UCSD-AML1 (cell line): Measurements from ENCODE around the gene SLC13A3.

Experiments
- DNase-seq: peaks from one replicate; lab custom pipeline; 2025; ENCODE audit not compliant: unreplicated experiment; lab: John Stamatoyannopoulos, UW

SLC13A3 gene

DNA sequence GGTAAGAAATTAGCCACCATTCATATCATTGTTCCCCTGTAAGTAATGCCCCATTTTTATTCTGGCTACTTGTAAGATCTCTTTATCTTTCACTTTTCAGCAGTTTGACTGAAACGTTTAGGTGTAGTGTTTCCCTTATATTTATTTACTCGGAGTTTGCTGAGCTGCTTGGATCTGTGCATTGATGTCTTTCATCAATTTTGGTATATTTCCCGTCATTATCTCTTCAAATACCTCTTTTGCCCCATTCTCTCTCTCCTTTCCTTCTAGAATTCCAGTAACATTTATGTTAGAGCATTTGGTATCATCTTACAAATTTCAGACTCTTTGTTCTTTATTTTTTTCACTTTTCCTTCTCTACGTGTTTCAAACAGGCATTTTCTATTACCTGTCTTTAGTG lies 9.2 kb upstream of the SLC13A3 start:
- no peak for DNase-seq

DNA sequence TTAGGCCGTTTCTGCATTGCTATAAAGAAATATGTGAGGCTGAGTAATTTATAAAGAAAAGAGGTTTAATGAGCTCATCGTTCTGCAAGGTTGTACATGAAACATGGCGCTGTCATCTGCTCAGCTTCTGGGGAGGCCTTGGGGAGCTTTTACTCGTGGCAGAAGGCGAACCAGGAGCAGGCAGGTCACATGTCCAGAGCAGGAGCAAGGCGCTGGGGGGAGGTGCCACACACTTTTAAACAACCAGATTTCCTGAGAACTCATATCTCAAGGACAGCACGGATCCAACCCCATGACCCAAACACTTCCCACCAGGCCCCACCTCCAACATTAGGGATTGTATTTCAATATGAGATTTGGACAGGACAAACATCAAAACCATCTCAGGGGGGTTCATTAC lies 6.4 kb upstream of the SLC13A3 start:
- no peak for DNase-seq

DNA sequence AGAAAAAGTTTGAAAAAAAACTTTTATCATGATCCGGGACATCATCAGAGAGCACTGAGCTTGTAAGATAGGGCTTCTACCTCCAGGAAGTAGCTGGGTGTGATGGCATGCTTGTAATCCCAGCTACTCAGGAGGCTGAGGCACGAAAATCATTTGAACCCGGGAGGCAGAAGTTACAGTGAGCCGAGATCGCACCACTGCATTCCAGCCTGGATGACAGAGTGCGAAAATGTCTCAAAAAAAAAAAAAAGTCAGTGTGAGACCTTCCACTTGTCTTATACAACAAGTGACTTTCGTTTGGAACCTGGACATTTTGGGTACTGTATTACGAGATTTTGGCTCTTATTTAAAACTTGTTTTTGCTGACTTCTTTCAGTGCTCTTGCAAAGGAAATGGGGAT lies 5.9 kb upstream of the SLC13A3 start:
- DNase-seq, result no peak

DNA sequence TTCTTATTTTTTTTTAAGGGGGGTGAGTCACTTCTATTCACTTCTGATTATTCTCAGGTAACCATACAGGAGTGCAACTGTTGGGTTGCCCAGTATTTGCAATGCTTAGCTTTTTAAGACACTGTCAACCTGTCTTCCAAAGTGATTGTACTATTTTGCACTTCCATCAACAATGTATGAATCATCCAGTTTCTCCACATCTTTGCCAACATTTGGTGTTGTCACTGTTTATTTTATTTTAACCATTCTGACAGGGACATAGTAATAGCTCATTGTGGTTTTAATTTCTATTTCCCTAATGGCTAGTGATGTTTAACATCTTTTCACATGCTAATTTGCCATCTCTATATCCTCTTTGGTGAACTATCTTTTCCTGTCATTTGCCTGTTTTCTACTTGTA lies 1.4 kb upstream of the SLC13A3 start:
- no peak for DNase-seq

DNA sequence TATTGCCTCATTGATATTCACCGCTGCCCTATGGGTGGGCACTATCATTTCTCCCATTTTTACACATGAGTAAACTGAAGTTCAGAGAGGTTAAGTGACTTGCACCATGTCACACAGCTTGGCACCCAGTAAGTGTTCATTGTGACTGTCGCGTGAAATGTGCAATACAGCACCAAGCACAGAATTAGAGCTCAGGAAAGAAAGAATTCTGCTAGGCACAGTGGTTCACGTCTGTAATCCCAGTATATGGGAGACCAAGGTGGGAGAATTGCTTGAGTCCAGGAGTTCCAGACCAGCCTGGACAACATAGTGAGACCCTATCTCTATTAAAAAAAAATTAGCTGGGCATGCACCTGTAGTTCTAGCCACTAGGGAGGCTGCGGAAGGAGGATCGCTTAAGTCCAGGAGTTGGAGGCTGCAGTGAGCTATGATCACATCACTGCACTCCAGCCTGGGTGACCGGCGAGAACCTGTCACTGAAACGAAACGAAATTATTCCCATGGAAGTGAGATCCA lies 626 bp downstream of the SLC13A3 start:
- no peak for DNase-seq

DNA sequence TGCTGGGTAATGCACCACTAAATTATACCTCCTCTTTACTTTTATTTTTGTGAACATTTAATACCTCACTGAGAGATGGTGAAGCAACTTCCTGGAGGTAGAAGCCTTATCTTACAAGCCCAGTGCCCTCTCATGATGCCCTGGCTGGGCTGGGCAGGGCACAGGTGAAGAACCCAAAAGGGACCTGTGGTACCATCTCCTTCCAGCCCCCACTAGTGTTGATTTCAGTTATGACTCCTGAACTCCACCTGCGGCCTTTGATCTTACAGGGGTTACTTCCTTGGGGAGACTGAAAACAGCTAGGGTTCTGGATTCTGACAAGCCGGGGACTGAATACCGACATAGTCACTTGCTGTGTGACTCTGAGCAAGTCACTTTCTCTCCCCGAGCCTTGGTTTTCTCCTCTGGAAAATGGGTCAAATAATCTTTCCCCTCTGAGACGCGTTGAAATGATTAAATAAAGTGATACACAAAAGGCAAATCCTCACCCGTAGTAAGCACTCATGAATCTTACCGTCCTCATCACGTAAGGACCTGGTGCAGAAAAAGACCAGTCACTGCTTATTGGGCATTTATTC lies 1.2 kb downstream of the SLC13A3 start:
- DNase-seq, result no peak

DNA sequence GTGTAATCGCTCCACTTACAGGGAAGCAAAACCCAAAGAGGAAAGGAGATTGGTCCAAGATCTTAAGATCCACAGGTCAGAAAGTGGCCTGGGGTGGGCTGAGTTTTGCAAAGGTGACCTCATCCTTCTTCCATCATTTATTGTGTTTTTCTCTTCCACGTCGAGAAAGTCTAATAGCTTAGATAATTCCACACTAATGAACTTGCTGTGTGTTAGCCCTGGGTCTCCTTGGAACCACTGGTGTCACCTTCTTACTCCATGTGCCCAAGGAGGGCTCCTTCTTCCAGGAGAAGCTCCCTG lies 1.7 kb downstream of the SLC13A3 start:
- no peak for DNase-seq

DNA sequence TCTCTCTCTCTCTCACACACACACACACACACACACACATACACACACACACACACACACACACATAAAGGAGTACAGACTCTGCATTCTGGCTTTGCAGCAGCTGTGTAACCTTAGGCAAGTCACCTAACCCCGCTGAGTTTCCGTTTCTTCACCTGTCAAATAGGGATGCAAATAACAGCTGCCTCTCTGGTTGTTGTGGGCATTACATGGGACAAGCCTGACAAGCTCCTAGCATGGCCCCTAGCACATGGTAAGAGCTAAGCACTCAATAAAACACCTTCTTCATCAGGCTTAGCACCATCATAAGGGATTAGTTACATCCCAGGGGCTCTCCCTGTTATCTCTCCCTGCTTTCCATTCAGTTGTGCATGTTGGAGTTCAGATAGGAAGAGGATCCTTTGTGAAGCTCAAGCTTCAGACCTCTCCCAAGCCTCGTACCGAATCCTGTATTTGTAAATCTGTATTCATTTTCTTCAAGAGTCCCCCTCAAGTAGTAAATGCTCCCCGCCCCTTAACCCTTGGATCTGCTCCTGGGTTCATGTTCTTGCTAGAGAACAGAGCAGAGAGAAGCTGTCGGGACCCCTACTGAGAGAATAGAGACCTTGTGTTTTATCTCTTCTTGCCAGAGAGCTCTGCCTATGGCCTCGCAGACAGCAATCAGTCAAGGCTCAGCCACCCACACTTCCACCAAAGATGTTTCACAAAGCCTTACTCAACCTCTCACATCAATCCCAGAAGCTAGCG lies 2.2 kb downstream of the SLC13A3 start:
- no peak for DNase-seq

DNA sequence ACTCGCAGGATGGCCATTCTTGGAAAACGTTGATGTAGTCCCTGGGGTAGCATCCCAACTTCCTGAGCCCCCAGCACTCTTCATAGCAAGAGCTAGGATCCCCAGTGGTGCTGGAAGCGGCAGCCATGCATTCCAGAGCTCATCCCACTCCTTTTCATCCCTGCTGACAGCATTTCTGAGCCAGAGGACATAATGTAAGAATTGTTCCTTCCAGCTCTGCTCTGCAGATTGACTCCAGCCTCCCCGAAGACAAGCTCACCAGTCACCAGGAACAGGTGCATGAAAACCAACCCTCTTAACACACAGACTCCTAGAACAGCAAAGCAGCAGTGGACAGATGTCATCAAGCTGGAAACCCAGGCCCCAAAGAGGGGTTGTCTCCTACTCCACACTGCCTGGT lies 3.8 kb downstream of the SLC13A3 start:
- no peak for DNase-seq

DNA sequence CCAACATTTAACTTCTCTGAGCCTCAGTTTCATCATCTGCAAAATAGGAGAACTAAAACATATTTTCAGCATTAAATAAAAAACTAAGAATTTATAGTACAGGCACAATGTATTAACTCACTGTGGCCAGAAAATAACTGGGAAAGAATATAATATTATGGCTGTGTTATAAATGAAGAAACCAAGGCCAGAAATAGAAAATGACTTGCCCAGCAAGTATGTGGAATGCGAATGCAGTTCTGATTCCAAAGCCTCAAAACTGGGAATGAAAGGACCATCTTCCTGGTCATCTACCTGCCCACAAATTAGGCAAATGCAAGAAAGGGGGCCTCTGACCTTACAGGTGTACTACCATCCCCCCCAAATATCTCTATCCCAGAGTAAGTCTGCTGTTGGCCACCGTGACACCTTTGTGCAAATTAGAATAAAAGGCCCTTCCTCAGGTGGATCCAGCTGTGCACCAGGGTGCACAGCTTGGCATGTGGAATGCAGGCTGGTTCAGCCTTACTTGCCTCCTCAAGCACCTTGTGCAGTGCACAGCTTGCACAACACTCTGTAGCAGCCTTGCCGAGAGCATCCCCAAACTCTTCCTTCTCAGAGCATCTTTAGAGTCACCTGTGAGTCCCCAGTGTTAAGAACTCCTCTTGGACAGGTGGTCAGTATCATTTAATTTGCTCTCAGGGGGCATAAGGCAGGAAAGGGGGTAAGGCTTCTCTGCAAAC lies 4.4 kb downstream of the SLC13A3 start:
- no peak for DNase-seq

DNA sequence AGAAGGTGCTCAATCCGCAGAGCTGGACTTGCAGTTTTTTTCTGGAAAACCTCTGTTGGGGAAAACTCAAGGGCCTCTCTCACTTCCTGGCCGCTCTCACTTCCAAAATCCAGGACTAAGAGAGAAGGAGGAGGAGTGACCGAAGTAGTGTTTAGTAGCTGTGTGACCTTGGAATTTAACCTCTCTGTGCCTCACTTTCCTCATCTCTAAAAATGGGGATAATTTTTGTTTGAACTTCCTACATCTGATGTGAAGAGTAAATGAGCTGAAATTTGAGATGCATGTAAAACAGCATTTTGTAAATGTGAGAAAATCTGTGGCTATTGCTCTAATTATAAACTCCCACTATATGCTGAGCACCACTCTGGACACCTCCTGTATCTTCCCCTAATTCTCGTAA lies 5.1 kb downstream of the SLC13A3 start:
- no peak for DNase-seq

DNA sequence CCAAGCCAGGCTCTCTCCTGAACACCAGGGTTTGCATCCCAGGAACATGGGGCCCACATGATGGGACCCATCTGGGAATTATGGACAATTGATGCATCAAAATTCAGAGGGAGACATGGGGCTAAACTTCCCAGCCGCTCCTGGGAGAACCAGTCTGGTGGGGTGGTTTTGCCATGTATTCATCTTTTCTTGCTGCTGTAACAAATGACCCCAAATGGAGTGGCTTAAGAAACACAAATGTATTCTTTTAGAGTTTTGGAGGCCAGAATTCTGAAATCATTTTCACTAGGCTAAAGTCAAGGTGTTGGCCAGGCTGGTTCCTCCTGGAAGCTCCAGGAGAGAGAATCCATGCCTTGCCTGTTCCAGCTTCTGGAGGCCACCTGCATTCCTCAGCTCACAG lies 6.5 kb downstream of the SLC13A3 start:
- no peak for DNase-seq

DNA sequence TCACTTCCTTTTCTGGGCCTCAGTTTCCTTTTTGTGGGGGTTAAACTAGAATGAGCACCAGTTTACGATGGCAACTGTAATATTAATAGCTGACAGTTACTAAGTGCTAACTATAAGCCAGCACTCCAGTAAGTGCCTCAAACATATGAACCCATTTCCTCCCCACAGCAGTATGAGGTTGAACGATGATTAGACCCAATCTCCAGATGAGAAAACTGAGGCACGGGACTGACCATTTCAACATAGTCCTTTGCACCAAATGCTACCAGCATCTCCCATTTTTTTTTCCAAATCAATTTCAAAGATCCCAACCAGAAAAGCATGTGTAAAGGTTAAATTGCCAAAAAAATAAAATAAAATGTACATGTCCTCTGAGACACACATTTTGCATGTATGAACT lies 7.1 kb downstream of the SLC13A3 start:
- DNase-seq, result no peak

DNA sequence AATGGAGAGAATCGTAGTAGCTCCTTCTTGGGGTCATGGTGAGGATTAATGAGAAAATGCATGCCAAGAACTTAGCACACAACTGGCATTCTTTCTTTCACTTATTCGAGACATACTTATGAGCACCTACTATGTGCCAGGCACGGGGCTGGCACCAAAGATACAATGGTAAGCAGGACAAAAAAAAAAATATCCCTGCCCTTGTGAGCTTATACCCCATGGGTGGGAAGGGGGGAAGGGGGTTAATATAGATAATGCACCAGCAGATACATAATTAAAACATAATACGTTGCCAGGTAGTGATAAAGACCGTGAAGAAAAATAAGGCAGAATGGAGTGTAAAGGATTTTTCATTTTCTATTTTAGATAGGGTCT lies 8.3 kb downstream of the SLC13A3 start:
- no peak for DNase-seq

DNA sequence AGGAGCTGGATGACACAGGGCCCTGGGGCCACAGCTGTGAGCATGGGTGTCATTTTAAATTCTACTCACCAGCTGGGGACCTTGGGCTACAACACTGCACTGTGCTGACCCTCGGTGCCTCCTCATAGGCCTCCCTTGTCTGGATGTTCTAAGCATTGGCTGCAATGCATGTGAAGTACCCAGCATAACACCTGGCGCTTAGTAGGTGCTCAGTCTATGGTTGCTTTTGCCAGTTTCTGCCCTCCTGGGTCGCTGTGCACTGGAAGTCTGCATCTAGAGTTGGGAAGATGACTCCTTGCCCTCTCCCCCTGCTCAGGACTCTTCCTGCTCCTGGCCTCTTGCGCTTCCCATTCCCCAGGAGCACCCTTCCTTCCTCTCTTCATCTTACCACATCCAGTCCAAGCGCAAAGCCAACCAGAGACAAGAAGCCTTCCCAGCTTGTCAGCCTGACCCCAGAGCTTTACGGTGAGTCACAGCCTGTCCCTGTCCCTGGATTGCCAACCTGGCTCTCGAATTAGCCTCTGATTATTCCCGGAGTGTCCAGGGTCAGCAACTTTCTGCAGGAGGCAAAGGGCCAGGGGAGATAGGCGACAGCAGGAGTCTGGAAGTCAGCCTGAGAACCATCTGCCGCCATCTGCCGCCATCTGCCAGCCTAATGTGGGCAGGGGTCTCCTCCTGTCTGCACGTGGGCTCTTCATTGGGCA lies 8.8 kb downstream of the SLC13A3 start:
- DNase-seq, result no peak

DNA sequence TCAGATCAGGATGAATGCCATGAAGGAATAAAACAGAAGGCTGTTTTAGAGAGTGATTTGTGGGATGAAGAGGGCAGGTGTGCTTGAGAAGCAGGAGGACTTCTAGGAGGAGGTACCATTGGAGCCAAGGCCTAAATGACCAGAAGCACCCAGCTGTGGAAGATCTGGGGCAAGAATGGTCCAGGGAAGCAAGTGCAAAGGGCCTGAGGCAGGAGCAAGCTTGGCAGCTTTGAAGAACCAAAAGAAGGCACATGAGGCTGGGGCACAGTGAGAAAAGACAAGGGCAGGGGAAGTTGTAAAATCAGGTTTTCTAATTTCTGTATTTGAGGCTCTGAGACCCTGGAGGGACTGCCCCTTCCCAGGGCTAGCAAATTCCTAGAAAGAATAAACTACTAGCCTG lies 9.8 kb downstream of the SLC13A3 start:
- no peak for DNase-seq

DNA sequence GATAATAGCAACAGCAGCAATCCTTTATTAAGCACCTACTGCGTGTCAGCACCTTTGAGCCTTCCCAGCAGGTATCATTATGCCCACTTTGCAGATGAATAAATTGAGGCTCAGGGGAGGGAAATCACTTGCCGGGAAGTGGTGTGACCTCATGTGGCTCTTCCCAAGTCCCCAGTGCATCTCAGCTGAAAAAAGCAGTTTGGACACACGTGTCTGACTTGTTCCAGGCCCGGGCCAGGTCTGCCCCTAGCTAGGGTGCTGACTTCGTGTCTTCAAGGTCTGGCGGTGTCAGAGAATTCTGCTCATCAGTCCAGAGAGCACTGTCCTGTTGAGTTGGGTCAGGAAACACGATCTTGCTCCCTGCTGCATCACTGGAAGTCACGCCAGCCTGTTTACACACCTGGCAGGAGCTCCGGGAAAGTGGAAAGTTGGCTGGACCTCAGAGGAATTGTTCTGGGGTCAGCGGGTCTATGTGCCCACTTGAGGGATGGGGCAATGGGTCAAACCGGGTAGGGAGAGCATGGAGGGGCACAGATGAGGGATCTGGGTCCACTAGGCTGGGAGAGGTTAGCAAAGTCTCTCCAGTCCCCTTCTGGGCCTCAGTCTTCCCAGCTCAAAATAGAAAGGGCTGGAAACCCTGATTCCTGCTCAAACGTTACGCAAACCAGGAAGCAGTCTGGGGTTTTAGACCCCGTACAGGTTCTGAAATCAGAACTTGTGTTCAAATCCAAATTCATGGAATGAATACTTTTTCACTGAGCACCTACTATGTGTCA lies 10.5 kb downstream of the SLC13A3 start:
- DNase-seq, result no peak

DNA sequence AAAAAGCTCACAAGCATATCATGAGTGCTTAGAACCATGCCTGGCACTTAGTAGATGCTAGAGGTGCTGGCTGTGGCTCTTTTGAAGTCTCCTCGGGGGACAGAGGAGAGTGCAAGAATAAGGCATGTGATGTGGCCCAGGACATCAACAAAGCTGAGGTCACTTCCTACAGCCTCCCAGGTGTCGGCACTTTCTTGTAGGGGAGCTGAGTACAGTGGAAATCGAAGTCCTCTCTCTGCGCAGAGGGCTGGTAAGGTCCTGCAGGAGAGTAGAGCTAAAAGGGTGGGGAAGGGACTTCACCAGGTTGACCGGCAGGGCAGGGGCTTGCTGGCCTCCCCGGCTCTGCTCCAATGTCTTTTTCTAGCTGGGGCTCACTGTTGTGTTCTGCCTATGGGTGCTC lies 11.2 kb downstream of the SLC13A3 start:
- no peak for DNase-seq

DNA sequence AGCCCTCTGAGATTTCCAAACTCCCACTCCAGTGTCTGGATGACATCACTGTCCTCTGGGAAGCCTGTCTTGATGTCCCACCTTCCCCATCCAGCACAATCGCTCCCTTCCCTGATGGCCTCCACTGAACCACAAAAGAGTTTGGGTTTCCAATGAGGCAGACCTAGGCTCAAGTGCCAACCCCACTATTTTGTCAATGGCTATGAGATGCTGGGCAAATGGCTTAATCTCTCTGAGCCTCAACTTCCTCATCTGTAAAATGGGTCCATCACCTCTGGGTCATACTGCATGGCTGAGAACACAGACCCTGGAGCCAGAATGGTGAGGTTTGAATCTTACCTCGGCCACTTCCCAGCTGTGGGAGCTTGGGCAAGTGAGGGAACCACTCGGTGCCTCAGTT lies 11.7 kb downstream of the SLC13A3 start:
- DNase-seq, result no peak

DNA sequence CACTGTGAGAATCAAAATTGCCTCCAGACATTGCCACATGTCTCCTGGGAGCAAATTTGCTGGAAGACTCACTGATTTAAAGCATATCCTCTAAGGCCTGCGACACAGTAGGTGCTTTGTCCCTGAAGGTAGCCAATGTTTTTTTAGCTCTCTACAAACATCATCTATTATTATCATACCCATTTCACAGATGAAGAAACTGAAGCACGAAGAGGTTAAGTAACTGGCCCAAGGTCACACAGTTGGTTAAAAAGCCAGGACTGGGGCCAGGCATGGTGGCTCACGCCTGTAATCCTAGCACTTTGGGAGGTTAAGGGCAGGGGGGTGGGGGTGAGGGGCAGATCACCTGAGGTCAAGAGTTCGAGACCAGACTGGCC lies 12.4 kb downstream of the SLC13A3 start:
- DNase-seq, result no peak
